Lung microvascular endothelial cell (primary cell): ENCODE data around the gene CLSTN2. TPM values are rescaled to one million over a fixed set of nuclear protein-coding genes. Genes with fewer than 3 reads are reported as not detected.
"Not testable (repeated sequence)": the region's sequence is repeated elsewhere in the genome, so short reads cannot be mapped to it uniquely, and the experiment has no call there.

Experiments
- DNase-seq, 2 donors: peaks; one replicate each; pipeline versions ENCODE4 v3.0.0 to v3.0.0-alpha.2; 2010; ENCODE audit warnings: low read depth in 2 of 2
- total RNA-seq: library from RNA; depleted of rRNA; stranded (reverse); fragments of >200 nt; gene quantifications from 2 replicates; pipeline ENCODE4 v1.2.1, GENCODE V29; 2014

CLSTN2 gene
- total RNA-seq, 1 donor from 2014 or later: 0.20 TPM

DNA sequence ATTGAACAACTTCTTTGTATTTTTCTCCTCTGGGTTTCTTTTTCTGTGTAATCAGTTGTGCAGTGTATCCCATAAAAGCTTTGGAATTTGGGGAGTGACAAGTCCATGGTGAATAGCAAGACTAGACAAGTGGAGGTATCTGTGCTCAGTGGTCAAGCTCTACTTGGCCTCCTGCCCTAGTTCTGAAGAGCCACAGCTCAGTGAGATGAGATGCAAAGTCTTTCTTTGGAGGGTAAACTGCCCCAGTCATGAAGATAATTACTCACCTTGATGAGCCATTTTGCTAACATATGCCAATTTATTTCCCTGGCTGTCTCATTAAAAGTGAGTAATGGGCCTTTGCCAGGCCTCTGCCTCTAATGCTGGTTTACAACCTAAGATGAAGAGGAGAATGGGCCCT is 471.7 kb downstream of the CLSTN2 start:
- DNase-seq: no peak

DNA sequence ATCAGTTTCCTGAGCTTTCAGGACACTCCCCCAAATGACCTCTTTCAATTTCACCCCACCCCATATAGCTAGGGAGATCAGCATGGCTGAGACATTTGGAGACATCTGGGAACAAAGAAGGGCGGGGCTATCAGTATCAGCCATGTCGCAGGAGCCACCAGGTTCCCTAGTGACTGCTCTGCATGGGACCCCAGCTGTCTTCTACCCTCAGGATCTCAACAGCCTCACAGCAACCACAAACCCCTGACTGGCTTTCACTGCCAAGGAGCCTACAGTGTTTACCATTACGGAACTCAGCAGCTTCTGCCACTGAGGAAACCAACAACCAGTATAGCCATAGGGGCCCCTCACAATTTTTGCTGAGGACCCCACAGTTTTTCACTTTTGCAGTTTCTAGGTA is 473.3 kb downstream of the CLSTN2 start:
- DNase-seq: no peak

DNA sequence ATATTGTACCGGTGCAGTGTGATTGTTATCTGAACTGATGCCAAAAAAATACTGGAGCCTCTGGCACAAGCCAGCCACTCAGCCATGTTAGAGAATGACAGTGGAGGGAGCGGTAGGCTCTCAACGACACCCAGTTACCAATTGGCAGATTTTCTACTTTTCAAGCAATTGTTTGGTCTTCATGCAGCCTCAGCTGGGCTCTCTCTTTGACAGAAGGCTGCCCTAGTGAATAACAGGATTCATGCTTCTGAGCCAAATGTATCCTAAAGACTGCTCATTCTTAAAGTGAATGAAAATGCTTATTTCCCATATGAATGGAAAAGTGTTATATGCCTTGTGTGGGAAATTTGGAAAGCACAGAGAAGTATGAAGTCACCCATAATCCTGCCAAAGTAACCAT is 481.7 kb downstream of the CLSTN2 start:
- DNase-seq: no peak

DNA sequence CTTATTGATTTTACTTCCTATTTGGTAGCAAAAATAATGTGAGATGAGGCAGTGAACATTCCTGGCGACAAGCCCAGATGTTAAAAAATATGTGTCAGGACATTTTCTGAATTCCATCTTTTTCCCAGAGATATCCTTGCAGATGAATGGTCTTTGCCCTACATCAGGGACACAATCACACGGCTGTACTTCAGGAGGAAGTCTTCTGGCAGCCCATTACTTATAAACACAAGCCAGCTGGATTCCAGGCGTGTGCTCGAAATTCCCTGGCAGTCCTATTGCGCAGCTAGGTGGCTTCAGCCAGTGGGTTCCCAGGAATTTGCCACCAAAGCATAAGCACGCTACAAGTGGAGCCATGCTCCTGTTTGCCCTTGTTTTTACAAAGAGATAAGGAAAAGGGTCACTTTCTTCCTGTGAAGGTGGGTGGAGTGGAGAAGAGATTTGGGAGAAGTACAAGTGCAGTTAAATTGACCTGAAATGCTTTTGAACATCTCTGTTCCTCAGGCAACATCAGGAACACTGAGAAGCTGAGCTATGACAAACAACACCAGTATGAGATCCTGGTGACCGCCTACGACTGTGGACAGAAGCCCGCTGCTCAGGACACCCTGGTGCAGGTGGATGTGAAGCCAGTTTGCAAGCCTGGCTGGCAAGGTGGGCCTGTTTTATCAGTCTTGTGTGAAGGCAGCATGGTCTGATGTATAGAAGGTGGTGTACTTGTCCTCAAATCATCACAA is 485.8 kb downstream of the CLSTN2 start:
- DNase-seq: peak; percentile 61 to 79

GRCh38 chr3:140421884-140422283 is 486.9 kb downstream of the CLSTN2 start:
- no peak for DNase-seq

GRCh38 chr3:140423146-140423545 is 488.2 kb downstream of the CLSTN2 start:
- no peak for DNase-seq

- not testable (repeated sequence) for DNase-seq
Observed at GRCh38 chr3:140423574-140423973, 488.6 kb downstream of the CLSTN2 start.

DNA sequence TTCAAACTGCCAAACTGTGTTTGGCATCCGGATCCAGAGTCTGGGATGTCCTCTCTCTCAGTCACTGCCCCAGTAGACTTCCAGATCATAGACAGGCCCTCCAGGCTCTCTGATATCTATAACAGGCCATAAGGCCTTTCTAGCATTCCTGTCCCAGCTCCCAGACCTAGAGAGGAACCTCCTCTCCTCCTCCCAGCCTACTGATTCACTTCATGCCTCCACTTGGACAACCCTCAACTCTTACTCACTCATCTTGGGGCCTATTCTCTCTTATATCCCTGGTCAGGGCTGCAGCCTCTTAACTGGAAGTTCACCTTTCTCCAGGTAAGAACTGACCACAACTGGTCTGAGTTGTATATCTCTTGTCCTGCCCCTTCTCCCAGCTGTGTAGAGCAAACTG is 489.2 kb downstream of the CLSTN2 start:
- no peak for DNase-seq

DNA sequence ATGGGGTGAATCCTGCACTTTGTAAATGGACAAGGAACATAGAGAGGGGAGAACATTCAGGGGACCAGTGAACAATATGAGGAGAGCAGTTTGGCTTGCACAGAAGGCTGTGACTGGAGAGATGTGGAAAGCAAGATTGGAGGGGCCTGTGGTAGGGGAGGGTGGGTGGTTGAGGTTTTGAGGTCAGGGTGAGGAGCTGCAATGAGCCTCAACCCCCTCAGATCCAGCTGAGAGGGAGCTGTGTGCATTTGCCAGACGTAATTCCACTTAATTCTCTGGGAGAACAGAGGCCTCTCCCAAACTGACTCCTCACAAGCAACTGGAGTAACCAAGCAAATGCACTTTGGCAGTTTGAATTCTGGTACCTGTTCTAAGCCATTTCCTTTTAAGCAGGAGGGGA is 489.7 kb downstream of the CLSTN2 start:
- no peak for DNase-seq

DNA sequence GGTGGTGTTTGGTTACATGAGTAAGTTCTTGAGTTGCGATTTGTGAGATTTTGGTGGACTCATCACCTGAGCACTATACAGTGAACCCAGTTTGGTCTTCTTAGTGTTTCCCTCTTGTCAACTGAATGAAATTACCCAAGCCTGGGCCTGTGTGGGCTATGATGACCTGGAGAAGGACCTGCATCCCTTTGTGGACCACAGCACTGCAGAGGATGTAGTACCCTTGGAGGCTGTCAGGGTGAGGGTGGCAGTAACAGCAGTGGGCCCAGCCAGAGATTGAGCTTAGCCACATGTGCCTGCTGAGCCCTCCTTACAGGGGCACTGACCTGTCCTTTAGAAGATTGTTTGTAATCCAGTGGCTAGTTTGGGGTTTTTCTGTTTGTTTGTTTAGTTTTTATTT is 492.8 kb downstream of the CLSTN2 start:
- DNase-seq: no peak

DNA sequence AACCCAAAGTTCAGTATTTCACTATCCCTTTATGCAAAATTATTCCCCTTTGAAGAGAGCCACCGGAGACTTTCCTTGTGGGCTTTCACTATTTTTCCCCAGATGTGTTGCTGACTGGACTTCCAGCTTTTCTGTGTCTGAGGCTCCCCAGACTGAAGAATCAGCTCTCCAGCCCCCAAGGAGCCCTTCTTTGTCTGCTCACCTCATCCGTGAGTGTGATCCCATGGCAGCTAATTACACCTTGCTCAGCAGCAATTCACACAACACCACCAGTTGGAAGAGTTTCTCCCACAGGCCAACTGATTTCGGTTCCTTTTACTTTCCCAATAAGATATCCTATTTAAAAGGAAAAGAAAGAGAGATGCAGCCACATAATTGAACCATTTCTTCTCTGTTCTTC is 493.4 kb downstream of the CLSTN2 start:
- DNase-seq: no peak

- no peak for DNase-seq
Observed at GRCh38 chr3:140429791-140430190, 494.8 kb downstream of the CLSTN2 start.

DNA sequence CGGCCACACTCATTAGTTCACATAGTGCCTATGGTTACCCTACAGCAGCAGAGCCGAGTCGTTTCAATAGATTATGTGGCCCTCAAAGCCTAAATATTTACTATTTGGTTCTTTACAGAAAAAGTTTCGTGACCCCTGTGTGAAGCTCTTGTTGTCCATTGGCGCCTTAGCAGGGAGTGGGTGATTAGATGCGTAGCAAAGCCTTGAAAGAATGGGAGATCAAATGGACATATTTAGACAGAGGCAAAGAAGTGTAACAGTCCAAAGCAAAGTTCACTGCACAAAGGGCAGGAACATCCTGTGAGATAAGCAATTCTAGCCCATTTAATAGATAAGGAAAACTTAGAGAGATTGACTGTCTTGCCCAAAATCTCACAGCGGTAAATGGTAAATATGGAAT is 495.5 kb downstream of the CLSTN2 start:
- DNase-seq: no peak

- peak in 1 of 2 donors; percentile 12 for DNase-seq
Observed at GRCh38 chr3:140432229-140432669, 497.3 kb downstream of the CLSTN2 start.

DNA sequence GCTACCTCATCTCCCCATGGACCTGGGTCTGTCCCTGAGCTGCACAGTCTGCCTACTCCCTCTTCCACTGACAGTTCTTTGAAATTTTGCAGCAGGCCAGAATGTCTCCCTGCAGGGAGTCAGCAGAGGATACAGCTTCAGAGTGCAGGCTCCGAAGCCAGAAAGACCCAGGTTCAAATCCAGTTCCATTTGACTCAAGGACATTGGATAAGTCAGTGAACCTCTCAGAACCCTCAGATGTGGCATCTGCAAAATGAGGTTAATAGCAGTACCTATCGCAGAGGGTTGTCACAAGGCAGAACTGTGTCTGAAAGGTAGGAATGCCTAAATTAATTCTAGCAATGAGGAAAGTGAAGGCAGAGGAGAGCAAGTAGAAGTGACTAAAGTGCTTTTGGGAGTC is 498.4 kb downstream of the CLSTN2 start:
- DNase-seq: no peak

GRCh38 chr3:140434261-140434905 is 499.4 kb downstream of the CLSTN2 start:
- DNase-seq: no peak

- no peak for DNase-seq
Observed at GRCh38 chr3:140436421-140436820, 501.4 kb downstream of the CLSTN2 start.

DNA sequence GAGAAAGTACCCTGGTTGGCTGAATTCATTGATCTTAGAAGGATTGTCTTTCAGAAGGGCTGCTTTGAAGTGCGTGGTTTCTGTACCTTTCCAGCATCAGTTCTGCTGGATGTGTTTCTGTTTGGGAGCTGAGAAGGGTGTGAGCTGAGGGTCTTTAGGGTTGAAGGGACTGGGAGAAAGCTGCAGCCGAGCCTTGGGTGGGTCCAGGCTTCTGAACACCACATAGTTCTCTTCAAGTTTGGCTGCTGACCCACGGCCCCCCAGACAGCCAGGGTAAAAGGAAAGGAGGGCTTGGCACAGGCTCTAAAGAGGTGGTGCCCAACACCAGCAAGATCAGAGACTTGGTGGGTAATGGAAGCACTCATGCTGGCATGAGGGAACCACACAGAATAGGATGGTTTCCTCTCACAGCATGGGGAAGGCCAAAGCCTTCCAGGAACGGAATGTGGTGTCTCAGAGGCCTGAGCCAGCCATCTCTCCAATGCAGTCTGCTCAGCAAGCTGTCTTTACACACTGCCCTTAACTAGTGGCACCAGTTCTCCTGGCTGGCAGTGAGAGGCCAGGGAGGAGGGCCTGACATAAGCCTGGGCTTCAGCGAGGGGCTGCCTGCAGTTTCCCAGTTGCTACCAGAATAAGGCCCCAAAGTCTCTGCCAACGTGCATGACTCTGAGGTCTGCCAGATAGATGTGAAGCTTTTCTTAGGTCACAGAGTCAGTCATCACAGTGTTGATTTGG is 503.9 kb downstream of the CLSTN2 start:
- no peak for DNase-seq

DNA sequence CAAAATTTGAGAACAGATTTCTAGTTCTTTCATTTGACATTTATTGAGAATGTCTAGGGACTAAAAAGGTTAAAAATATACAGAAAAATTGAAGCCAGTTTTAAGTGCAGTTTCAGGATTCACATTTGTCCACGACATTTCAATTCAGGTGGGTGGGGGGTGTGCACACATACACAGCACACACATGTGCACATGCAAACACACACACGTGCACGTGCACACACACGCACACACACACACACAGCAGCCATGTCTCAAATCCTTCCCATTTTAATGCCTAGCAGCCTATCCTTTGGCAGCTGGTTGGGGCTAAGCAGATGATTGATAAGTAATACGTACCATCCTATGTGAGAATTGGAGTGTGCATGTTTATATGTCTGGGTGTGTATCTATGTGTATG is 504.5 kb downstream of the CLSTN2 start:
- DNase-seq: no peak

DNA sequence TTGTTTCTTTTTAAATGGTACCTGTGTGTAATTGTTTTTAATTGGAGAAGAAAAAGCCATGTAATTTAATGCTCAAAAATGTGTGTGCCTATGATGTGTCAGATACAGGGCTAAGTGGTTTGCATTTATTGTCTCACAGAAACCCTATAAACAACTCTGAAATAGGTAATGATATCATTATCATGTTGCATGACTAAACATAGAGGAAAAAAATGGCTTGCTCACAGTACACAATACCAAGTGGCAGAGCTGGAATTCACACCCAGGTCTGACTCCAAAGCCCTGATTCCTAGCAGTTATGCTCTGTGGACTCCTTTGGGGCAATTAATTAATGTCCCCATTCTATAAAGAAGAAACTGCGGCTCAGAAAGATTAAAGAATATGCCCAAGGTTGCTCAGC is 505.5 kb downstream of the CLSTN2 start:
- DNase-seq: peak in 1 of 2 donors; percentile 4

DNA sequence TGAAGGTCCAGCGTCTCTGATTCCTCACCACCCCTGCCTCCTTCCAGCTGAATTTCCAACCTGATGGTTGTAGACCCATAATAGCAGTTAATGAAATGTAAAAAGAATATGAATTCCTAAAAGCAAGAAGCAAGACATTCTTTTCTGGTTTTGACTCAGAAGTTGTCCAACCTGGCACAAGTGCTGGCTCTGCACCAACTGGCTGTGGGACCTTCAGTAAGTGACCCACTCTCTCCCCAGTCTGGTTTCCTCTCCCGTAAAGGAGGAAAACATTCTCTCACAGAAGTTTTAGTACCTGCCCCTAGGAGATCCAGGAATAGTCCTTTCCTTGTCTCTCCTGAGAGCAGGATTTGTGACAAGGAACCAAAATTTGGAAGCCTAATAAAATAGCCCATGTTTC is 506.0 kb downstream of the CLSTN2 start:
- DNase-seq: peak in 1 of 2 donors; percentile 56

- DNase-seq: no peak
Observed at GRCh38 chr3:140442621-140443020, 507.6 kb downstream of the CLSTN2 start.

GRCh38 chr3:140443073-140443472 is 508.1 kb downstream of the CLSTN2 start:
- peak in 1 of 2 donors; percentile 8 for DNase-seq
